Tibial nerve (tissue), 4 donors: Measurements from ENCODE around the gene APOBEC3B. TPM values are rescaled to one million over a fixed set of nuclear protein-coding genes. Genes with fewer than 3 reads are reported as not detected.

Source experiments
- DNase-seq, 2 donors: peaks; one replicate each; pipeline ENCODE4 v3.0.0-alpha.2; 2019; ENCODE audit warnings: low spot score in 2 of 2
- H3K27ac ChIP-seq, 4 donors: fragments of 200-600 bp; sonication (generic) in 3 of 4; one replicate each; pipeline ENCODE4 v1.5.1; 2017 to 2019; ENCODE audit warnings: mild to moderate bottlenecking in 1 of 4
- H3K27me3 ChIP-seq, 2 donors: fragments of 200-600 bp; sonication (generic) in 1 of 2; one replicate each; pipeline versions ENCODE4 v1.5.1 to v1.6.0; 2017 to 2019
- H3K36me3 ChIP-seq, 3 donors: fragments of 200-600 bp; sonication (generic); one replicate each; pipeline ENCODE4 v1.5.1; 2018 to 2019
- H3K4me1 ChIP-seq, 4 donors: fragments of 200-600 bp; sonication (generic) in 3 of 4; one replicate each; pipeline ENCODE4 v1.5.1; 2017 to 2019
- H3K4me3 ChIP-seq, 4 donors: fragments of 200-600 bp; sonication (generic) in 3 of 4; one replicate each; pipeline ENCODE4 v1.5.1; 2017 to 2019; ENCODE audit warnings: mild to moderate bottlenecking in 1 of 4, moderate library complexity in 1 of 4
- H3K9me3 ChIP-seq, 4 donors: fragments of 200-600 bp; sonication (generic) in 3 of 4; one replicate each; pipeline ENCODE4 v1.5.1; 2017 to 2019
- EP300 ChIP-seq, 2 donors: sonication (generic); formaldehyde crosslinking; IDR thresholded peaks; one replicate each; pipeline ENCODE4 v1.6.1; 2017; ENCODE audit warnings: antibody characterized with exemption in 2 of 2, mild to moderate bottlenecking in 1 of 2
- POLR2A ChIP-seq, 2 donors: fragments of 450-650 bp; IDR thresholded peaks; one replicate each; pipeline ENCODE4 v1.6.1; 2017; ENCODE audit warnings: antibody characterized with exemption in 2 of 2, mild to moderate bottlenecking in 2 of 2, moderate library complexity in 2 of 2
- WGBS, 2 donors: methylation state at CpG; one replicate each; pipeline ENCODE4 v1.1.5; 2018; 5-methylcytosine and 5-hydroxymethylcytosine counted together
- total RNA-seq, 4 donors: library from RNA; depleted of rRNA; stranded (reverse); fragments of >200 nt; gene quantifications; one replicate each; pipeline ENCODE4 v1.1.0, GENCODE V29; 2016
- TF ChIP-seq, protein P1 (sequence below), 5 experiments: fragments of 200-600 bp in 3 of 5; fragments of 450-650 bp in 2 of 5; sonication (generic) in 3 of 5; IDR thresholded peaks; one replicate each; pipeline ENCODE4 v1.5.1; 2016 to 2019; ENCODE audit warnings: antibody characterized with exemption in 5 of 5, mild to moderate bottlenecking in 3 of 5, moderate library complexity in 2 of 5

The APOBEC3B gene
- total RNA-seq, 4 donors from 2014 or later, result 0.39 to 3.3 (median 0.60) TPM; not detected in 1

DNA sequence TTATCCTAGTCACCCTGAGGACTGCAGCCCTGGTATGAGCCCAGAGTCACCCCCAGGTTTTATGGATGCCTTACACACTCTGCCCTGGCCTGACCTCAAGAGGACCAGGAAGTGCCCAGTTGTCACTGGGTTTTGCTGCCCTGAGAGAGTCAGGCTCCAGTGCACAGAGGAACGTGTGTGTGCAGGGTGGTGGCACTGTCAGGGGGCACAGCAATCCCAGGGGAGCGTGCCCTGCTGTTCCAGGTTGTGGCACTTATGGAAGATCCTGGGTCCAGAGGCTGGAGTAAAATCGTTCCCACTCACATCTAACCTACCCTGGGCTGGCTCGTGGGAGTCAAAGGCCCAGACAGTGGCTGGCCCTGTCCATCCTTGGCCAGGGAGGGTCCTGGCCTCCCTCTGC is 17.2 kb upstream of the APOBEC3B start:
- H3K4me3 ChIP-seq, result no peak overlapping the region
- H3K9me3 ChIP-seq, result no peaks in the 10 kb centered on the region
- no peaks in the 10 kb centered on the region for H3K27me3 ChIP-seq
- no peak overlapping the region for H3K27ac ChIP-seq
- no peaks in the 10 kb centered on the region for H3K4me1 ChIP-seq
- no peak for DNase-seq
- 83% methylated on average over 3 to 4 of the region's 4 CpGs for WGBS, 2 donors
- no peaks in the 10 kb centered on the region for H3K36me3 ChIP-seq
- TF ChIP-seq EP300 (IDR thresholded peaks at IDR 0.05) (no peak), POLR2A (IDR thresholded peaks at IDR 0.05) (no peak)
- TF ChIP-seq, protein P1, sequence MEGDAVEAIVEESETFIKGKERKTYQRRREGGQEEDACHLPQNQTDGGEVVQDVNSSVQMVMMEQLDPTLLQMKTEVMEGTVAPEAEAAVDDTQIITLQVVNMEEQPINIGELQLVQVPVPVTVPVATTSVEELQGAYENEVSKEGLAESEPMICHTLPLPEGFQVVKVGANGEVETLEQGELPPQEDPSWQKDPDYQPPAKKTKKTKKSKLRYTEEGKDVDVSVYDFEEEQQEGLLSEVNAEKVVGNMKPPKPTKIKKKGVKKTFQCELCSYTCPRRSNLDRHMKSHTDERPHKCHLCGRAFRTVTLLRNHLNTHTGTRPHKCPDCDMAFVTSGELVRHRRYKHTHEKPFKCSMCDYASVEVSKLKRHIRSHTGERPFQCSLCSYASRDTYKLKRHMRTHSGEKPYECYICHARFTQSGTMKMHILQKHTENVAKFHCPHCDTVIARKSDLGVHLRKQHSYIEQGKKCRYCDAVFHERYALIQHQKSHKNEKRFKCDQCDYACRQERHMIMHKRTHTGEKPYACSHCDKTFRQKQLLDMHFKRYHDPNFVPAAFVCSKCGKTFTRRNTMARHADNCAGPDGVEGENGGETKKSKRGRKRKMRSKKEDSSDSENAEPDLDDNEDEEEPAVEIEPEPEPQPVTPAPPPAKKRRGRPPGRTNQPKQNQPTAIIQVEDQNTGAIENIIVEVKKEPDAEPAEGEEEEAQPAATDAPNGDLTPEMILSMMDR (IDR thresholded peaks at IDR 0.05), result no peak

DNA sequence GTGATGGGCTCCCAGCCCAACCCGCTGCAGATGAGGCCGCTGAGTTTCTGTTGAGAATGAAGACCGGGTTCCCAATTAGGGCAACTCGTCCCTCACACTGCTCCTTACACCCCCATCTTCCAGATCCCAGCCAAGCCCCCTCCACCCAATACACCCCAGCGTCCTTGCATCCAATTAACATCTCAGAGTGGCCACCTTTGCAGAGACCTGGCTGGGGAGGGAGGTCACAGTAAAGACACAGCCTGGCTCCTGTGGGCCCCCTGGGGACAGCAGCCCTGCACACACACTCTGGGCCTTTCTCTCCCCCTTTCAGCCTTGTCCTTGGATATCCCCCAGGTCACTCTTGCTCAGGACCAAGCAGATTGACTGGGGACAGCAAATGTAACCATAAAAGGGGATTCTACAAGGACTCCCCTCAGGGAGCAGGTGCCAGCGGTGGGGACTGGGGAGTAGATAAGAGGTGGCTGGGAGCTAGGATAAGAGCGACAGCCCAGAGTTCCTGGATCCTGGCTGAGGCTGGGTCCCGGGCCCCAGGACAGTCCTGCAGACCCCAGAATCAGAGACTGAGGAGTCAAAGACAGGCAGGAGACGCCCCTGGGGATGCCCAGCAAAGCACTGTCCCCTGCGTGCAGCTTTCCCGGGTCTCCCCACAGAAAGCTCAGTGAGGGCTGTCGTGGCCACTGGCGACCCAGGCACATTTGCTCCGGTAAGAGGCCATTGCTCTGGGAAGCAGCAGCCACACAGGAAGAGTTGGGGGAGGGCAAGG is 16.4 kb upstream of the APOBEC3B start:
- WGBS, 2 donors, result 76 to 83% methylated on average over 8 to 9 of the region's 14 CpGs
- no peaks in the 10 kb centered on the region for H3K36me3 ChIP-seq
- TF ChIP-seq, protein P1 (IDR thresholded peaks at IDR 0.05), result no peak
- TF ChIP-seq POLR2A (IDR thresholded peaks at IDR 0.05) (no peak), EP300 (IDR thresholded peaks at IDR 0.05) (no peak)

DNA sequence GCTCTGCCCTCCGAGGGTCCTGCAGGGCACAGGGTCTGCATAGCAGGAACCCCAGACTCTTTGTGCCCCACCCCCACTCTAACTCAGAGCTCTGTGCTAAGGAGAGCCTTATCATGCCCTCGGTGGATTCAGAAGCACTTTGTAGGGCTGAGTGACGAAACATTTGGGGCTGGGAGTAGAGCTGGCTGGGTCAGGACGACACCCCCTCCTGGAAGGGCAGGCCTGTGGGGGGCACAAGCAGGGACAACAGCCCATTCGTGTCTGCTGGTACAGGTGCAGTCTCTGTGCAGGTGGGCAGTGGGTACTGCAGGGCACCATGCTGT is 15.8 kb upstream of the APOBEC3B start:
- Histone ChIP-seq H3K4me3 (no peak overlapping the region), H3K27me3 (no peaks in the 10 kb centered on the region), H3K36me3 (no peaks in the 10 kb centered on the region), H3K4me1 (no peaks in the 10 kb centered on the region), H3K27ac (no peak overlapping the region), H3K9me3 (no peaks in the 10 kb centered on the region)
- WGBS, 2 donors, result 44 to 48% methylated on average over 5 of the region's 5 CpGs
- TF ChIP-seq EP300 (IDR thresholded peaks at IDR 0.05) (no peak), POLR2A (IDR thresholded peaks at IDR 0.05) (no peak)
- TF ChIP-seq, protein P1 (IDR thresholded peaks at IDR 0.05), result no peak
- no peak for DNase-seq

More for the DNA sequence above, 16.4 kb upstream of the APOBEC3B start:
- no peak overlapping the region for H3K27ac ChIP-seq
- DNase-seq, result no peak
- no peak overlapping the region for H3K4me3 ChIP-seq
- no peaks in the 10 kb centered on the region for H3K4me1 ChIP-seq
- H3K9me3 ChIP-seq, result no peaks in the 10 kb centered on the region
- no peaks in the 10 kb centered on the region for H3K27me3 ChIP-seq

DNA sequence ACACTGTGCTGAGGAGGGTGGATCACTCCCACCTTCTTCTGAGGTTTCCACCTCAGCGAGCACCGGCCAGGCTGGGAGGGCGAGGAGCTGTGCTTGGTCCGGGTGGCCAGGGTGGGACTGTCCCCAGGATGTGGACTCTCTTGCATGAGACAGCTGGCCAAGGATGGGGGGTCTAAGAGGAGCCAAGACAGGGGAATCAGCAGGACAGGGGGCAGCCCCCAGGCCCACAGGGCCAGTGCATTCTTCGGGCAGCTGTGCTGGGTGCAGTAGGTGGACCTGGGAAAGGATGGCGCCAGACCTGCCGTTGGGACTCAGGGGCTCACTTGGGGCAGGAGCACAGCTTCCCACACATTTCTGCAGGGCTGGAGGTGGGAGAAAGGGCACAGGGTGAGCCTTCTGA is 15.2 kb upstream of the APOBEC3B start:
- 85 to 87% methylated on average over 6 to 7 of the region's 7 CpGs for WGBS, 2 donors
- Histone ChIP-seq H3K27ac (no peak overlapping the region), H3K36me3 (no peaks in the 10 kb centered on the region), H3K9me3 (no peaks in the 10 kb centered on the region), H3K4me1 (no peaks in the 10 kb centered on the region), H3K4me3 (no peak overlapping the region), H3K27me3 (no peaks in the 10 kb centered on the region)
- TF ChIP-seq, protein P1 (IDR thresholded peaks at IDR 0.05), result no peak
- no peak for TF ChIP-seq EP300 (IDR thresholded peaks at IDR 0.05)
- TF ChIP-seq POLR2A (IDR thresholded peaks at IDR 0.05), result no peak
- no peak for DNase-seq

DNA sequence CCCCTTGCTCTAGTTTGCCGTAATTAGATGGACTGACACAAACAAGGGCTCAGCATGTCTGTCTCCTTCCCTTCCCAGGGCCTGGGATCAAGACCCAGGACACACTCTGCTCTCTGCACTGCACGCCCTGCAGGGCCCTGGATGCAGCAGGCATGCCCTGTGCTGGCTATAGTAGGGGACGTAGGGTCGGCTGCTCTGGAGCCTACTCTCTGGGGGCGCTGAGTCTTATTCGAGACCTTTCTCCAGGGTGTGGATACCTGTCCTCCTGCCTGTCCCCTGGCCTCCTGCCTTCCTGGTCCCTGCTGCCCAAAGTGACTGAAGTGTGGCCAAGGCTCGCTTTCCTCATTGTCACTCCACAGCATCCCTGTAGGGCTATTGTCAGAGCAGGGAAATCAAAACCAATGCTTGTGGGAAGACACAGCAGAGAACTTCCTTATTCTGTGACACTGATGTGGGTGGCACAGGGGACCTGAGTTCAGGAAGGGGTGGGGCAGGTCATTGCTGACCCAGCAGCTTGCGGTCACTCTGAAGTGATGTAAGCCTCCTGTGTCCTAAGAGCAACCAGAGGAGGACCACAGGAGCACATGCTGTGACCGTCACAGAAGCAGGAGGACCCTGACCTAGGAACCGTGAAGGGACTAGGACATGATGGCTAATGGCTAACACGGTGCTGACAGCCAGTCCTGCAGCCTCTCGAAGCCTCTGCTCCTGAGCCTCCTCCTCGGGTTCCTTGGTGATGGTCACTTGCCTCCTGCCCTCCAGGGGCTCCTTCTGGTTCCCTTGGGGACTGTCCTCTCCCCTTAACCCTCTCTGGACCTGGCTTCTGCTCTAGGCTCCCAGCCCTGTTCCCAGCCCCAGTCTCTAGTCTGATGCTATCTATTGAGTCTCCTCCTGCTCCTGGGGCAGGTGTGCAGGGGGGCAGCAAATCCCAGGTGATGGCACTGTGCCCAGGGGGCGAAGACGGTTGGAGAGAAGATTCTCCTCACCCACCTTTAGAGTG is 14.4 kb upstream of the APOBEC3B start:
- 73 to 74% methylated on average over 14 to 15 of the region's 15 CpGs for whole genome bisulfite sequencing, 2 donors
- Histone ChIP-seq H3K4me1 (no peaks in the 10 kb centered on the region), H3K4me3 (no peak overlapping the region), H3K9me3 (no peaks in the 10 kb centered on the region), H3K27me3 (no peaks in the 10 kb centered on the region), H3K36me3 (no peaks in the 10 kb centered on the region), H3K27ac (no peak overlapping the region)
- TF ChIP-seq POLR2A (IDR thresholded peaks at IDR 0.05) (no peak), EP300 (IDR thresholded peaks at IDR 0.05) (peak in 1 of 2 donors; percentile 65)
- peak in 1 of 2 donors; percentile 27 for DNase-seq
